H1 (cell line): ENCODE results near the gene IL36A. TPM values are rescaled to one million over a fixed set of nuclear protein-coding genes. Genes with fewer than 3 reads are reported as not detected.

Experiments used
- CTCF ChIA-PET: fragments of 300-600 bp; sonication (Branson Sonifier 250); formaldehyde crosslinking; loops from one replicate; lab custom pipeline; 2021; ENCODE audit not compliant: partially characterized antibody; lab: Charles Lee
- POLR2A ChIA-PET: fragments of 300-600 bp; sonication (Branson Sonifier 250); formaldehyde crosslinking; loops from one replicate; lab custom pipeline; 2021; ENCODE audit warnings: inconsistent platforms; ENCODE audit not compliant: partially characterized antibody; lab: Charles Lee
- DNase-seq, 2 experiments: peaks; one replicate each; pipeline versions ENCODE4 v3.0.0 to v3.0.0-alpha.2; 2010 to 2022; ENCODE audit warnings: low spot score in 2 of 2, low read depth in 1 of 2, mixed read lengths in 1 of 2
- FAIRE-seq: peaks from 2 replicates; lab custom pipeline; 2011; peaks lifted over from hg19 to GRCh38; lab: Jason Lieb, UNC
- H2AFZ ChIP-seq: 2 replicates; pipeline ENCODE4 v1.8.1; 2012; ENCODE audit warnings: low read length, inconsistent platforms
- H2AK5ac ChIP-seq: 2 replicates; pipeline ENCODE4 v1.6.1; 2013; ENCODE audit warnings: low read depth, low read length
- H2BK120ac ChIP-seq: replicated peaks from 2 replicates; pipeline ENCODE3; 2013; ENCODE audit warnings: low read depth, low read length, inconsistent platforms
- H2BK12ac ChIP-seq: 2 replicates; pipeline ENCODE4 v1.6.1; 2013; ENCODE audit warnings: low read depth, low read length
- H2BK15ac ChIP-seq: 2 replicates; pipeline ENCODE4 v1.6.1; 2013; ENCODE audit warnings: low read length
- H2BK20ac ChIP-seq: 2 replicates; pipeline ENCODE4 v1.6.1; 2013; ENCODE audit warnings: low read length
- H2BK5ac ChIP-seq: 2 replicates; pipeline ENCODE4 v1.6.1; 2013; ENCODE audit warnings: low read depth, low read length
- H3K14ac ChIP-seq: 2 replicates; pipeline ENCODE4 v1.6.1; 2013; ENCODE audit warnings: inconsistent platforms; ENCODE audit not compliant: insufficient read length
- H3K18ac ChIP-seq: 2 replicates; pipeline ENCODE4 v1.6.1; 2013; ENCODE audit warnings: low read length; ENCODE audit errors: extremely low read depth
- H3K23ac ChIP-seq: 2 replicates; pipeline ENCODE4 v1.6.1; 2013; ENCODE audit warnings: inconsistent platforms; ENCODE audit not compliant: insufficient read length
- H3K23me2 ChIP-seq: 2 replicates; pipeline ENCODE4 v1.6.1; 2013; ENCODE audit warnings: low read depth, low read length
- H3K27ac ChIP-seq: 2 replicates; pipeline ENCODE4 v1.6.1; 2011; ENCODE audit warnings: low read depth, low read length, inconsistent platforms
- H3K27me3 ChIP-seq, 4 experiments: replicated peaks in 1 of 4; 1 replicate in 1 of 4; 2 replicates in 3 of 4; pipeline versions ENCODE4 v1.6.1 to v1.8.1; 2011 to 2013; ENCODE audit warnings: low read length in 3 of 4, mild to moderate bottlenecking in 3 of 4, inconsistent platforms in 2 of 4, mixed read lengths in 2 of 4, moderate library complexity in 1 of 4; ENCODE audit not compliant: control insufficient read depth in 3 of 4, insufficient read depth in 3 of 4; ENCODE audit errors: extremely low read depth in 1 of 4
- H3K36me3 ChIP-seq, 4 experiments: 2 replicates each; pipeline versions ENCODE4 v1.6.1 to v1.8.1; 2011 to 2013; ENCODE audit warnings: mild to moderate bottlenecking in 4 of 4, low read length in 3 of 4, moderate library complexity in 2 of 4, control low read depth in 1 of 4, inconsistent platforms in 1 of 4; ENCODE audit not compliant: insufficient read depth in 4 of 4, control insufficient read depth in 2 of 4
- H3K4ac ChIP-seq: replicated peaks from 2 replicates; pipeline ENCODE3; 2013; ENCODE audit warnings: low read length, low read depth, mixed read lengths, inconsistent platforms; ENCODE audit not compliant: insufficient read length
- H3K4me1 ChIP-seq, 4 experiments: replicated peaks in 1 of 4; 1 replicate in 1 of 4; 2 replicates in 3 of 4; pipeline versions ENCODE4 v1.6.1 to v1.8.1; 2011 to 2013; ENCODE audit warnings: low read length in 3 of 4, inconsistent platforms in 2 of 4, mixed read lengths in 1 of 4; ENCODE audit not compliant: insufficient read depth in 4 of 4, control insufficient read depth in 3 of 4
- H3K4me2 ChIP-seq, 2 experiments: 2 replicates each; pipeline versions ENCODE4 v1.6.1 to v1.8.1; 2011 to 2013; ENCODE audit warnings: low read depth in 2 of 2, low read length in 2 of 2, control low read depth in 1 of 2, inconsistent platforms in 1 of 2, mild to moderate bottlenecking in 1 of 2; ENCODE audit not compliant: insufficient read depth in 1 of 2
- H3K4me3 ChIP-seq, 4 experiments: fragments of 200-600, 300-600 bp in 1 of 4; sonication (generic), shearing (Covaris generic), sonication (Bioruptor Twin) in 1 of 4; 2 replicates each; pipeline versions ENCODE4 v1.5.1 to v1.8.1; 2011 to 2016; ENCODE audit warnings: low read length in 4 of 4, low read depth in 3 of 4, control low read depth in 2 of 4, inconsistent platforms in 2 of 4, mild to moderate bottlenecking in 2 of 4, mixed read lengths in 1 of 4, moderate library complexity in 1 of 4; ENCODE audit not compliant: insufficient read depth in 2 of 4; ENCODE audit errors: extremely low read depth in 1 of 4
- H3K56ac ChIP-seq: replicated peaks from 2 replicates; pipeline ENCODE3; 2013; ENCODE audit warnings: low read depth, mild to moderate bottlenecking, mixed read lengths, low read length, inconsistent platforms; ENCODE audit not compliant: insufficient read length
- H3K79me1 ChIP-seq: 2 replicates; pipeline ENCODE4 v1.6.1; 2013; ENCODE audit warnings: low read depth, low read length, control low read depth
- H3K79me2 ChIP-seq, 2 experiments: 2 replicates each; pipeline versions ENCODE4 v1.6.1 to v1.8.1; 2012 to 2013; ENCODE audit warnings: low read length in 2 of 2, mild to moderate bottlenecking in 2 of 2, inconsistent platforms in 1 of 2; ENCODE audit not compliant: insufficient read depth in 2 of 2, control insufficient read depth in 1 of 2
- H3K9ac ChIP-seq, 4 experiments: replicated peaks in 1 of 4; 1 replicate in 1 of 4; 2 replicates in 3 of 4; pipeline versions ENCODE4 v1.6.1 to v1.8.1; 2011 to 2013; ENCODE audit warnings: low read depth in 3 of 4, low read length in 3 of 4, control low read depth in 2 of 4, mild to moderate bottlenecking in 2 of 4, moderate library complexity in 2 of 4, inconsistent platforms in 1 of 4; ENCODE audit errors: extremely low read depth in 1 of 4
- H3K9me3 ChIP-seq, 2 experiments: 2 replicates each; pipeline versions ENCODE4 v1.6.1 to v1.8.1; 2012 to 2013; ENCODE audit warnings: mild to moderate bottlenecking in 2 of 2, moderate library complexity in 2 of 2, control low read depth in 1 of 2, inconsistent platforms in 1 of 2, low read depth in 1 of 2, low read length in 1 of 2, mixed read lengths in 1 of 2; ENCODE audit not compliant: insufficient read depth in 2 of 2
- H4K20me1 ChIP-seq, 2 experiments: replicated peaks in 1 of 2; 2 replicates each; pipeline versions ENCODE3 to v1.8.1; 2011 to 2013; ENCODE audit warnings: inconsistent platforms in 2 of 2, low read length in 2 of 2, mild to moderate bottlenecking in 1 of 2; ENCODE audit not compliant: insufficient read depth in 2 of 2, control insufficient read depth in 1 of 2
- H4K5ac ChIP-seq: 2 replicates; pipeline ENCODE4 v1.6.1; 2013; ENCODE audit warnings: low read length, low read depth, mixed read lengths, inconsistent platforms; ENCODE audit not compliant: insufficient read length
- H4K8ac ChIP-seq: 2 replicates; pipeline ENCODE4 v1.8.0; 2013; ENCODE audit warnings: mild to moderate bottlenecking, moderate library complexity, low read length, inconsistent platforms; ENCODE audit not compliant: insufficient read depth; ENCODE audit errors: extremely low read depth
- H4K91ac ChIP-seq: replicated peaks from 2 replicates; pipeline ENCODE3; 2013; ENCODE audit warnings: low read length, mixed read lengths, inconsistent platforms; ENCODE audit not compliant: insufficient read length
- EZH2 ChIP-seq: fragments of 200-600 bp; sonication (generic); IDR thresholded peaks from 2 replicates; pipeline ENCODE4 v1.7.1; 2012; ENCODE audit warnings: low read depth, mild to moderate bottlenecking, moderate library complexity, low read length, inconsistent platforms; ENCODE audit not compliant: severe bottlenecking
- GABPA ChIP-seq: IDR thresholded peaks from 2 replicates; pipeline ENCODE4 v1.6.1; 2011; ENCODE audit warnings: mild to moderate bottlenecking, low read length, moderate library complexity, borderline replicate concordance; ENCODE audit not compliant: insufficient read depth
- HDAC2 ChIP-seq, 2 experiments: fragments of 300-600 bp in 1 of 2; sonication (generic) in 1 of 2; IDR thresholded peaks; 2 replicates each; pipeline ENCODE4 v1.6.1; 2011 to 2012; ENCODE audit warnings: low read depth in 2 of 2, low read length in 2 of 2, mild to moderate bottlenecking in 2 of 2, moderate library complexity in 2 of 2, borderline replicate concordance in 1 of 2, inconsistent platforms in 1 of 2
- MAFK ChIP-seq: IDR thresholded peaks from 2 replicates; pipeline ENCODE4 v1.6.1; 2012; ENCODE audit warnings: low read depth, mild to moderate bottlenecking, improper control_type of control experiment, low read length
- PHF8 ChIP-seq: fragments of 200-600 bp; sonication (generic); conservative IDR thresholded peaks from 2 replicates; pipeline ENCODE4 v1.7.1; 2012; ENCODE audit warnings: low read depth, mild to moderate bottlenecking, inconsistent platforms, low read length, moderate library complexity
- RBBP5 ChIP-seq: IDR thresholded peaks from 2 replicates; pipeline ENCODE4 v1.7.1; 2012; ENCODE audit warnings: low read depth, mild to moderate bottlenecking, inconsistent platforms, low read length, moderate library complexity, borderline replicate concordance
- SIN3A ChIP-seq, 2 experiments: IDR thresholded peaks in 1 of 2; conservative IDR thresholded peaks in 1 of 2; 2 replicates each; pipeline ENCODE4 v1.6.1; 2011 to 2012; ENCODE audit warnings: low read length in 2 of 2, improper control_type of control experiment in 1 of 2, low read depth in 1 of 2, mild to moderate bottlenecking in 1 of 2
- SIRT6 ChIP-seq: IDR thresholded peaks from one replicate; pipeline ENCODE4 v1.7.1; 2012; ENCODE audit warnings: low read length, inconsistent platforms
- WGBS, 2 experiments: shearing (Covaris generic) in 1 of 2; methylation state at CpG; one replicate each; pipeline versions ENCODE4 v1.1.6 to v1.1.7; 2013 to 2015; ENCODE audit warnings: low lambda C conversion rate in 2 of 2, mixed read lengths in 2 of 2, inconsistent platforms in 1 of 2, low coverage in 1 of 2, missing lambda C conversion rate in 1 of 2; ENCODE audit not compliant: insufficient replicate concordance in 2 of 2, insufficient coverage in 1 of 2, insufficient read length in 1 of 2; ENCODE audit errors: extremely low coverage in 1 of 2, missing lambda C conversion rate in 1 of 2; 5-methylcytosine and 5-hydroxymethylcytosine counted together
- polyA plus RNA-seq, 7 experiments: library from polyadenylated mRNA; depleted of rRNA in 3 of 7; stranded (reverse) in 5 of 7; unstranded in 2 of 7; fragments of >200 nt in 5 of 7; fragments of 200-250 nt in 2 of 7; gene quantifications; 1 replicate in 5 of 7; 2 replicates in 1 of 7; 4 replicates in 1 of 7; pipeline versions ENCODE4 v1.2.1 to v1.2.3, GENCODE V29; 2011 to 2013; ENCODE audit warnings: missing spikeins in 2 of 7, mixed read lengths in 2 of 7
- total RNA-seq: library from RNA; stranded (reverse); fragmentation: NEBNext Ultra II Directional; extraction: Animal tissue kit (Norgen Biotek cat#: 25700); gene quantifications from 2 replicates; pipeline ENCODE4 v1.2.1, GENCODE V29; 2021
- TF ChIP-seq, protein P1 (sequence below): IDR thresholded peaks from 2 replicates; pipeline ENCODE4 v1.6.1; 2012; ENCODE audit warnings: inconsistent platforms

Gene IL36A
- total and polyA plus RNA-seq, 2 of the 8 experiments (the other 6 are each of a cell fraction or from before 2014, with no cell fraction given): not detected

DNA sequence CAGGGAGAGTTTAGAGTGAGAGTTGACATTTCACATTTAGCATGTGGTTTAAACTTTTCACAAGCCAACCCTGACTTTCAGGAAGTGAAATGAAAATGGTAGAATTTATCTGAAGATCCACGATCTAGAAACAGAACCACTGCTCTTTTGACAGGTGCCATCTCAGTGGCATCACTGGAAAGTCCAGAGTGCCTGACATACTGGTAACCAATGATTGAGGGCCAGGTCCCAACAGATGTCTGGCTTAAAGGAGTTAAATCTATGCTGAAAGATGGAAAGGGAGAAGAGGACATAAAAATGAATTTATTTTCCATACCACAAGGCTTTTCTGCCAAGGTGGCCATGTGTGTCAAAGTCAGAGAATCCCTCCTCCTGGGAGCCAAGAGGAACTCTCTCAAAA is 24.7 kb upstream of the IL36A start:
- no peak overlapping the region for H3K27ac ChIP-seq
- no peak overlapping the region for H2BK12ac ChIP-seq
- FAIRE-seq (no peak), DNase-seq (no peak)
- H2BK15ac ChIP-seq: no peak overlapping the region
- no peaks in the 10 kb centered on the region for H3K36me3 ChIP-seq
- H3K23ac ChIP-seq: no peak overlapping the region
- no peak for TF ChIP-seq MAFK
- TF ChIP-seq SIRT6: no peak
- TF ChIP-seq HDAC2 (IDR thresholded peaks at IDR 0.05; ENCODE audit: borderline replicate concordance in 1 of 2, low read depth in 2 of 2, low read length in 2 of 2): no peak
- TF ChIP-seq, protein P1, sequence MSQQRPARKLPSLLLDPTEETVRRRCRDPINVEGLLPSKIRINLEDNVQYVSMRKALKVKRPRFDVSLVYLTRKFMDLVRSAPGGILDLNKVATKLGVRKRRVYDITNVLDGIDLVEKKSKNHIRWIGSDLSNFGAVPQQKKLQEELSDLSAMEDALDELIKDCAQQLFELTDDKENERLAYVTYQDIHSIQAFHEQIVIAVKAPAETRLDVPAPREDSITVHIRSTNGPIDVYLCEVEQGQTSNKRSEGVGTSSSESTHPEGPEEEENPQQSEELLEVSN: no peak
- TF ChIP-seq GABPA: no peak
- no peak for TF ChIP-seq SIN3A (conservative IDR thresholded peaks at IDR 0.05 in 1 of 2, IDR thresholded peaks at IDR 0.05 in 1 of 2; ENCODE audit: low read depth in 1 of 2, low read length in 2 of 2)
- TF ChIP-seq PHF8: no peak
- no peak for TF ChIP-seq EZH2
- TF ChIP-seq RBBP5: no peak
- H4K20me1 ChIP-seq: no peaks in the 10 kb centered on the region
- CTCF ChIA-PET: no interaction called here
- no peaks in the 10 kb centered on the region; a peak in 1 of 7 replicates for H3K27me3 ChIP-seq
- no peak overlapping the region for H2BK120ac ChIP-seq
- 92% methylated on average over 1 of the region's 1 CpG; no CpG with 5 or more reads in 1 of the 2 experiments for WGBS, 2 experiments
- POLR2A ChIA-PET: interaction anchor here (0.6 kb wide), 1 partner anchor 39 kb away, joined by 3 read pairs; no protein-coding TSS in a partner anchor
- no peaks in the 10 kb centered on the region for H3K4me1 ChIP-seq
- H3K4me2 ChIP-seq: no peak overlapping the region
- H4K5ac ChIP-seq: no peak overlapping the region
- H3K56ac ChIP-seq: no peak overlapping the region
- H2BK5ac ChIP-seq: no peak overlapping the region
- no peak overlapping the region for H4K8ac ChIP-seq
- H3K9ac ChIP-seq: no peak overlapping the region
- H3K9me3 ChIP-seq: no peaks in the 10 kb centered on the region
- no peak overlapping the region for H3K4me3 ChIP-seq
- H2AK5ac ChIP-seq: no peak overlapping the region
- no peak overlapping the region for H2AFZ ChIP-seq
- no peak overlapping the region for H3K18ac ChIP-seq
- H3K79me2 ChIP-seq: no peaks in the 10 kb centered on the region
- H4K91ac ChIP-seq: no peak overlapping the region
- no peaks in the 10 kb centered on the region for H3K79me1 ChIP-seq
- H3K4ac ChIP-seq: no peak overlapping the region
- H3K23me2 ChIP-seq: no peaks in the 10 kb centered on the region
- H2BK20ac ChIP-seq: no peak overlapping the region
- H3K14ac ChIP-seq: no peak overlapping the region
